ELF-1 (cell line): ENCODE results near the gene ZNF227.
"Not testable (repeated sequence)": the region's sequence is repeated elsewhere in the genome, so short reads cannot be mapped to it uniquely, and the experiment has no call there.

Source experiments
- DNase-seq: peaks from one replicate; pipeline ENCODE4 v3.0.0-alpha.2; 2016; ENCODE audit warnings: low read depth, low spot score

Gene ZNF227

DNA sequence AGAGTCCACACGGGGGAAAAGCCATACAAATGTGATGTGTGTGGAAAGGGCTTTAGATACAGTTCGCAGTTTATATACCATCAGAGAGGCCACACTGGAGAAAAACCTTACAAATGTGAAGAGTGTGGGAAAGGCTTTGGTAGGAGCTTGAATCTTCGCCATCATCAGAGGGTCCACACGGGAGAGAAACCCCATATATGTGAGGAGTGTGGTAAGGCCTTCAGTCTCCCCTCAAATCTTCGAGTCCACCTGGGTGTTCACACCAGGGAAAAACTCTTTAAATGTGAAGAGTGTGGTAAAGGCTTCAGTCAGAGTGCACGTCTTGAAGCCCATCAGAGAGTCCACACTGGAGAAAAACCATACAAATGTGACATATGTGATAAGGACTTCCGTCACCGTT is 24.1 kb downstream of the ZNF227 start:
- DNase-seq: no peak

DNA sequence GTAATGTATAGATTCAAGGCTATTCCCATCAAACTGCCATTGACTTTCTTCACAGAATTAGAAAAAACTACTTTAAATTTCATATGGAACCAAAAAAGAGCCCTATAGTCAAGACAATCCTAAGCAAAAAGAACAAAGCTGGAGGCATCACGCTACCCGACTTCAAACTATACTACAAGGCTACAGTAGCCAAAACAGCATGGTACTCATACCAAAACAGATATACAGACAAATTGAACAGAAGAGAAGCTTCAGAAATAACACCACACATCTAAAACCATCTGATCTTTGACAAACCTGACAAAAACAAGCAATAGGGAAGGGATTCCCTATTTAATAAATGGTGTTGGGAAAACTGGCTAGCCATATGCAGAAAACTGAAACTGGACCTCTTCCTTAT is 40.0 kb downstream of the ZNF227 start:
- not testable (repeated sequence) for DNase-seq

DNA sequence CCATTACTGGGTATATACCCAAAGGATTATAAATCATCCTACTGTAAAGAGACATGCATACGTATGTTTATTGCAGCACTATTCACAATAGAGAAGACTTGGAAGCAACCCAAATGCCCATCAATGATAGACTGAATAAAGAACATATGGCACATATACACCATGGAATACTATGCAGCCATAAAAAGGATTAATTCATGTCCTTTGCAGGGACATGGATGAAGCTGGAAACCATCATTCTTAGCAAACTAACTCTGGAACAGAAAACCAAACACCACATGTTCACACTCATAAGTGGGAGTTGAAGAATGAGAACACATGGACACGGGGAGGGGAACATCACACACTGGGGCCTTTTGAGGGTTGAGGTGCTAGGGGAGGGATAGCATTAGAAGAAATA is 41.1 kb downstream of the ZNF227 start:
- not testable (repeated sequence) for DNase-seq

DNA sequence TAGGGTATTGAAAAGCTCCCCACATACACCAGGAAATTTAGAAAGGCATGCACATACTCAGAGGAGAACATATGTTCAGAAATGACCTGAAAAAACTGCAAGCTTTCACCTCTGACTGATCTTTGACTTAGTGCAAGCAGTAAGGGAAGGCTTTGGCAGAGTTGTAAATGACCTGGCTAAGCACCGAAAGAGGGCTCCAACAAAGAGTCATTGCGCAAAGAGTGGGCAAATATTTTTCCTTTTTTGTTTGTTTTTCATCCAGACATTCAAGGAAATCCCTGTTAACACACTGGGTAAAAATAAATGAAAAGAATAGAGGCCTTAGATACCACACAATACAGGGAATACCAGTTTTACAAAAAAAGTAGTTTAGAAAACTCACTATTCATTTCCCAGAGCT is 42.2 kb downstream of the ZNF227 start:
- no peak for DNase-seq

- no peak for DNase-seq
Measured at GRCh38 chr19:44255705-44256411, 43.5 kb downstream of the ZNF227 start.

- DNase-seq: no peak
Measured at GRCh38 chr19:44258136-44258535, 45.8 kb downstream of the ZNF227 start.

DNA sequence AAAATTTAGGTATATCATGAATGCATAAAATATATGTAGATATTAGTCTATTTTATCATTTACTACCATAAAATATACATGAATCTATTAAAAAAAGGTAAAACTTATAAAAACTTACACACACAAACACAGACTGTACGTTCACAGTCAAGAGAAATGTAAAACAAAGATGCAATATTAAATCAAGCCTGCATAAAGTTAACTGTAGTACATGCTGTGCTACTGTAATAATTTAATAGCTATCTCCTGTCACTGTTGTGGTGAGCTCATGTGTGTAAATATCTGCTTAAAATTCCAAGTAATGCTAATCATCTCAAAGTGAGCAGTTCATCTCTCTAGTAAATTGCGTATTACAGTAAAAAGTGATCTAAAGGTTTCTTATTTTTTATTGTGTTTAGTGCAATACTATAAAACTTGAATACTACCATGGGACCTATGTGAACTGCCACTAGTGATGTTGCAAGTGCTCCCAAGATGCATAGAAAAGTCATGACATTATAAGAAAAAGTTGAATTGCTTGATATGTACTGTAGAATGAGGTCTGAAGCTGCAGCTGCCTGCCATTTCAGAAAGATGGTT is 46.6 kb downstream of the ZNF227 start:
- no peak for DNase-seq

DNA sequence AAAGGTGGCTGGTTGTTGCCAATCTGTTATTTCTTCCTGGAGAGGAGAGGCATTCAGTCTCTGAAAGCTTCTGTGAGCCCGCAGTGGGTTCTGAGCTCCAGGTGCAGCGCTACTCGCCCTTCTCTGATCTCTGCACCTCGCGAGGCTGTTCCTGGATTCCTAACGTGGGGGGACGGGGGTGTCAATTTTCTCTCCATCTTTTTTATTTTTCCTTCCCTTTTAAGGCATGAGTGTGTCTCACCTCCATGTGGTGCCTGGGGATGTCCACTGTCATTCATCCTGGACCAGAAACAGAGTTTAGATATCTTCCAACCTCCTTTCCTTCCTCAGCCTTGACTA is 48.0 kb downstream of the ZNF227 start:
- DNase-seq: no peak

DNA sequence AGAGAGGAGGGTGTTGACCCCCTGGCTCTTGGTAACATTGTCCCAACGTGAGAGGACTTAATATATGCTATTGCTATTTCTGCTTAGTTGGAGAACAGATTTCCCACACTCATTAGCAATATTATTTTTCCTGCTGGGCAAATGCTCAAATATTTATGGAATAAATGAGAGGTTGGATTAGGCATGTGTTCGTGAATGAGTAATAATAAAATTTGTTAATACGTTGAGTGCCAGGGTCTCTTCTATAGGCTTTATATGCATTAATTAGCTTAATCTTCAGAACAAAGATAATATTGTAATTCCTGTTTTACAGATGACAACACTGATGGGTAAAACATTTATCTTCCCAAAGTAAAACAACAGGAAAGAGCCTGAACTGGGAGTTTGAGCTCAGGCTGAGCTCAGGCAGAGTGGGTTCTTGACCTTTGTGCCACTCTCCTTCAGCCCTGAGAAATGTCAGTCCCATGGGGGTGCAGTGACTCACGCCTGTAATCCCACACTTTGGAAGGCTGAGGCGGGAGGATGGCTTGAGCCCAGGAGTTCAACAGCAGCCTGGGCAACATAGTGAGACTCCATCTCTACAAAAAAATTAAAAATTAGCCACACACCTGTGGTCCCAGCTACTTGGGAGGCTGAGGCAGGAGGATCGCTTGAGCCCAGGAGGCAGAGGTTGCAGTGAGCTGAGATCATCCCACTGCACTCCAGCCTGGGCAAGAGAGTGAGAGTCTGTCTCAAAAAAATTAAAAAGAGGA is 48.5 kb downstream of the ZNF227 start:
- no peak for DNase-seq

DNA sequence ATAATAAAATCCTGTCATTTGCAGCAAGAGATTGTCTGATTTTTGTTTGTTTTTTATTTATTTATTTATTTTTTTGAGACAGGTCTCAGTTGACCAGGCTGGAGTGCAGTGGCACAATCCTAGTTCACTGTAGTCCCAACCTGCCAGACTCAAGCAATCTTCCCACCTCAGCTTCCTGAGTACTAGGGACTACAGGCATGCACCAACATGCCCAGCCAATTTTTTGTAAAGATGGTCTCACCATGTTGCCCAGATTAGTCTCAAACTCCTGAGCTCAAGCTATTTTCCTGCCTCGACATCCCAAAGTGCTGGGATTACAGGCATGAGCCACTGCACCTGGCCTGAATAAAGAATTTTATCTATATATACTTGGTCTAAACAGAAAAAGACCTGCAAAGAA is 65.0 kb downstream of the ZNF227 start:
- no peak for DNase-seq

GRCh38 chr19:44278181-44278690 is 65.9 kb downstream of the ZNF227 start:
- no peak for DNase-seq

DNA sequence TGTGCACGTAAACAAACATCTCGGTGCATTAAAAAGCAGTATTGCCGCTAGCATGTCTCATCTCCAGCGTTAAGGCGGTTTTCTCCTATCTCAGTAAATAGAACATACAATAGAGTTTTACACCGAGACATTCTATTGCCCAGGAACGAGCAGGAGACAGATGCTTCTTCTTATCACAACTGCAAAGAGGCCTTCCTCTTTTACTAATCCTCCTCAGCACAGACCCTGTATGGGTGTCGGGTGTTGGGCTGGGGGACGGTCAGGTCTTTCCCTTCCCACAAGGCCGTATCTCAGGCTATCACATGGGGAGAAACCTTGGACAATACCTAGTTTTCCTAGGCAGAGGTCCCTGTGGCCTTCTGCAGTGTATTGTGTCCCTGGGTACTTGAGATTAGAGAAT is 68.6 kb downstream of the ZNF227 start:
- no peak for DNase-seq

- no peak for DNase-seq
Measured at GRCh38 chr19:44282846-44283245, 70.5 kb downstream of the ZNF227 start.

DNA sequence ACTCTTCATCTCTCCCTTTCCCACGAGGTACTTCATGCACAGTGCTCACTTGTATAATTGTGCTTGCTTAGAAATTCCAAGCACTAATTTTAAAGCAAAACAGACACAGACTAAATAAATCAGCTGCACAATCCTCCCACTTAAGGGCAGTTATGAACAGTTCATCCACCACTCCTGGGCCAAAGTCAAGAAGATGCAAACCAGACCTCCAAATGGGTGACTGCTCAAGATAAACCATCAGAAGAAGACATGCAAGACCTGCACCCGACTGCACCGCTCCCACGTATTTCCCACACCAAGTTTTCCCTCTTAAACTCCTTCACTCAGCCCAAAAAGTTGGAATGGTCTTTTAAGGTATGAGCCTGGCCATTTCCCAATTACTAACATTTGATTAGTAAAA is 72.6 kb downstream of the ZNF227 start:
- no peak for DNase-seq
